HFFc6 (cell line): ENCODE results near the gene FSHB. TPM values are rescaled to one million over a fixed set of nuclear protein-coding genes. Genes with fewer than 3 reads are reported as not detected.
A peak's percentile ranks its signal among the peaks of the same experiment; 100 is the strongest.

Experiments used
- DNase-seq: peaks from one replicate; pipeline ENCODE4 v3.0.0-alpha.2; 2018
- H3K27ac Mint-ChIP-seq: 2 replicates; pipeline ENCODE4 v1.8.0; 2020; ENCODE audit warnings: mild to moderate bottlenecking, mixed read lengths
- H3K27me3 Mint-ChIP-seq: 2 replicates; pipeline ENCODE4 v1.8.0; 2021; ENCODE audit warnings: mild to moderate bottlenecking, moderate library complexity, mixed read lengths; ENCODE audit not compliant: insufficient read depth
- H3K36me3 Mint-ChIP-seq: 2 replicates; pipeline ENCODE4 v1.8.0; 2021; ENCODE audit warnings: low read depth, mixed read lengths
- H3K4me1 Mint-ChIP-seq: 2 replicates; pipeline ENCODE4 v1.8.0; 2020; ENCODE audit warnings: low read depth, mixed read lengths
- H3K4me3 Mint-ChIP-seq: 2 replicates; pipeline ENCODE4 v1.8.0; 2020; ENCODE audit warnings: mild to moderate bottlenecking, moderate library complexity, mixed read lengths
- H3K9me3 Mint-ChIP-seq: 2 replicates; pipeline ENCODE4 v1.8.0; 2020; ENCODE audit warnings: mild to moderate bottlenecking, mixed read lengths
- CTCF ChIP-seq: fragments of 200-600 bp; sonication (generic); IDR thresholded peaks from 2 replicates; pipeline ENCODE4 v1.5.0; 2021; ENCODE audit warnings: antibody characterized with exemption, mild to moderate bottlenecking
- total RNA-seq, 6 experiments: library from RNA; stranded (reverse); fragmentation: NEBNext Ultra II Directional; extraction: Animal tissue kit (Norgen Biotek cat#: 25700); gene quantifications; 2 replicates in 1 of 6; 3 replicates in 5 of 6; pipeline ENCODE4 v1.2.3, GENCODE V29; 2021

FSHB gene
- total RNA-seq, 6 experiments from 2014 or later: not detected

GRCh38 chr11:30225642-30226041 lies 5.2 kb upstream of the FSHB start:
- Mint-ChIP-seq H3K27ac (no peak overlapping the region), H3K4me1 (no peaks in the 10 kb centered on the region)

DNA sequence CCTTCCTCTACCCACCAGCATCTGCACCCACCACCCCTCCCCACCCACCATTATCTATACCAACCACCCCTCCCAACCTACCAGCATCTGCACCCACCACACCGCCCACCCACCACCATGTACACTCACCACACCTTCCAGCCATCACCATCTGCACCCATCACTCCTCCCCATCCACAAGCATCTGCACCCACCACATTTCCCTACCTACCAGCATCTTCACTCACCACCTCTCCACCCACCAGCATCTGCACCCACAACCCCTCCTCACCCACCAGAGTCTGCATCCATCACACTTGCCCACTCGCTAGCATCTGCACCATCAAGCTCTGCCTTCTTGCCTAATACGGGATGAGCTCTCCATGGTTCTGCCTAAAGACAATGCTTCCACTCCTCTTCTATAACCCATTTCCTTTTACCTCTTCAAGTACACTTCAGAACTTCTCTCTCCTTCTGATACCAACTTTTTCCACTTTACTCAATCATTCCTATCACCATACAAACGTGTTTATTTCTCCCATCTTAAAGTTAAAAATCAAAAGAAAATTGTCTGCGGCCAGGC lies 2.4 kb upstream of the FSHB start:
- Mint-ChIP-seq H3K9me3 (peaks cover 28% of the 10 kb centered on the region), H3K27ac (no peak overlapping the region), H3K4me3 (no peak overlapping the region), H3K36me3 (no peaks in the 10 kb centered on the region), H3K4me1 (no peaks in the 10 kb centered on the region), H3K27me3 (peaks cover 2% of the 10 kb centered on the region; the same call in 1 of the 2 replicates)
- no peak for TF ChIP-seq CTCF
- DNase-seq: no peak

More at GRCh38 chr11:30225642-30226041, 5.2 kb upstream of the FSHB start:
- H3K4me3 Mint-ChIP-seq: no peak overlapping the region
- H3K36me3 Mint-ChIP-seq: no peaks in the 10 kb centered on the region
- DNase-seq: no peak
- H3K9me3 Mint-ChIP-seq: peaks cover 21% of the 10 kb centered on the region
- H3K27me3 Mint-ChIP-seq: peaks cover 2% of the 10 kb centered on the region; the same call in 1 of the 2 replicates
- TF ChIP-seq CTCF: no peak

DNA sequence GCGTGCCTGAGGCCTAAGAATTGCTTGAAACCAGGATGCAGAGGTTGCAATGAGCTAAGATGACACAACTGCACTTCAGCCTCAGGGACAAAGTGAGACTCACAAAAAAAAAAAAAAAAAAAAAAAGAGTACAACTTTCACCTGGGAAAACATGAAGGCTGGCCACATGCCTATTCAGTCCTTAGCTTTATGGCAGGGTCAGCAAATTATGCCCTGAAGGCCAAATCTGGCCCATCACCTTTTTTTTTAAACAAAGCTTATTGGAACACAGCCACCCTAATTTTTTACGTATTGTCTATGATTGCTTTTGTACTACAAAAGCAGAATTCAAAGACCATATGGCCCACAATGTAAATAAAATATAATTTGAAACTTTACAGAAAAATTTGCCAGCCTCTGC lies 8.2 kb downstream of the FSHB start:
- Mint-ChIP-seq H3K4me1 (no peaks in the 10 kb centered on the region), H3K27ac (no peak overlapping the region), H3K4me3 (no peak overlapping the region), H3K27me3 (no peaks in the 10 kb centered on the region), H3K9me3 (peaks cover 13% of the 10 kb centered on the region), H3K36me3 (no peaks in the 10 kb centered on the region)
- no peak for TF ChIP-seq CTCF
- no peak for DNase-seq

DNA sequence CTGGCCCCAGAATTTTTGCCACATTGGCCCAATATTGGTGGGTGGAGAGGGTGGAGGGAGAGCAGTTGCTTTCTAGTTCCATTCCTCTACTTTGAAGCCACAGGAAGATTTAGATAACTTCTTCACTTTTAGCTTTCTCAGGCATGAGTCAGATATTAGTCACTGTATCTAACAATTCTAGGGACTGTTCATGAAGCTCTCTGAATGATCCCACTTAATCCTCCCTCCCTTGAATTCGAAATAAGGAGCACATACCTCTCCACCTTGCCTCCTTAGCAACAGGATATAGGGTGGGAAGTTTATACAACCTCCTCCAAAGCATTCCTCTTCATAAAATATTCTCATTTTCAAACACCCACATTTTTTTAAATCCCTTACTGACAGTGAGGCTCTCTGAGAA lies 13.5 kb downstream of the FSHB start:
- Mint-ChIP-seq H3K4me3 (no peak overlapping the region), H3K36me3 (no peaks in the 10 kb centered on the region), H3K4me1 (no peaks in the 10 kb centered on the region), H3K27me3 (no peaks in the 10 kb centered on the region), H3K27ac (no peak overlapping the region), H3K9me3 (peaks cover 12% of the 10 kb centered on the region)
- TF ChIP-seq CTCF: no peak
- peak; percentile 4 for DNase-seq

DNA sequence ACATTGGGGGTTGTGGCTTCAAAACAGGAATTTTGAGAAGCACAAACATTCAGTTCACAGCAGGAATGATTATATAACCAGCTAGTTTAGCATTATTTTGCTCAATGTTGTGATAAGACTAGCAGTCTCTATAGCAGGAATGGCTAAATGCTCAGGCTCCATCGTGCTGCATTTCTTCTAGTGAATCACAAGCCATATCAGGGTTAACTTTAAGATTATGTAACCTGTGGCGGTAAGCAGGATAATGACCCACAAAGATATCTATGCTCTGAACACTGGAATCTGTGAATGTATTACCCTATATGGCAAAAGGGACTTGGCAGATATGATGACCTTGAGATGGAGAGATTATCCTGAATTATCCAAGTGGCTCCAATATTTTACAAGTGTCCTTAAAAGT lies 14.8 kb downstream of the FSHB start:
- no peak for DNase-seq
- H3K27me3 Mint-ChIP-seq: no peaks in the 10 kb centered on the region

More for the DNA sequence above, 14.8 kb downstream of the FSHB start:
- no peak overlapping the region for H3K4me3 Mint-ChIP-seq
- H3K27ac Mint-ChIP-seq: no peak overlapping the region
- H3K4me1 Mint-ChIP-seq: no peaks in the 10 kb centered on the region
- peaks cover 8% of the 10 kb centered on the region for H3K9me3 Mint-ChIP-seq
- H3K36me3 Mint-ChIP-seq: no peaks in the 10 kb centered on the region
- no peak for TF ChIP-seq CTCF
